SK-N-DZ (cell line): ENCODE data around the gene AGPAT1.
"Not testable (repeated sequence)": the region's sequence is repeated elsewhere in the genome, so short reads cannot be mapped to it uniquely, and the experiment has no call there.

Source experiments
- DNase-seq: peaks from one replicate; pipeline ENCODE4 v3.0.0-alpha.2; 2015; ENCODE audit warnings: low spot score

Gene AGPAT1

GRCh38 chr6:32148289-32149091 lies 27.4 kb downstream of the AGPAT1 start:
- no peak for DNase-seq

DNA sequence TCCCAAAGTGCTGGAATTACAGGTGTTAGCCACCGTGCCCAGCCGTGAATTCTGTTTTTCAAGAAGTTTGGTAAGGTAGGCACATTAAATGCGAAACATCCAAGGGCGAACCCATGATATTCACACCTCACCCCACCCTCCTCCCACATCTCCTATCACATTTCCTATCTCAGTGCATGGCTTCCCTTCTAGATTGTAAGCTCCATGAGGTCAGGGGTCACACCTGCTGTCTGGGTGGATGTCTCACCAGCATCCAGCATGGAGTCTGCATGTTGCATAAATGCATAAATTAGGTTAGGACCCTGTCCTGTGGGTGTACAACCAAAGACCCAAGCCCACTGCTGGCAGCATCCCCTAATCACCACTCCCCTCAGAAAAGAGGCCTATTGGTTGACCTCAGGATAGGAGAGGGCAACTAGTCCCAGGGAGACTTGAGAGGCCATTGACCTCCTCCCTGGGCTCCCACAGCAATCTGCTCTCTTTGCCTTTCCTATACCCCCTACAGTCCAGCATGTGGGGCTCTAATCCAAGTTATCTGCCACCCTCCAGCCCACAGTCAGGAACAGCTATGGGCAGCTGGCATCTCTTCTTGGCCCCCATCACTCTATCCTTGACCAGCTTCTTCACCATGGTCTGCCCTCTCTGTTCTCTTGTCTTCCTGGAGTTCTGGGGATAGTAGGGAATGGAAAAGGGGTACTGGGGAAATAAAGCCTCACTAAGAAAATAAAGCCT lies 28.3 kb downstream of the AGPAT1 start:
- DNase-seq = no peak

GRCh38 chr6:32146687-32147086 lies 29.2 kb downstream of the AGPAT1 start:
- no peak for DNase-seq

DNA sequence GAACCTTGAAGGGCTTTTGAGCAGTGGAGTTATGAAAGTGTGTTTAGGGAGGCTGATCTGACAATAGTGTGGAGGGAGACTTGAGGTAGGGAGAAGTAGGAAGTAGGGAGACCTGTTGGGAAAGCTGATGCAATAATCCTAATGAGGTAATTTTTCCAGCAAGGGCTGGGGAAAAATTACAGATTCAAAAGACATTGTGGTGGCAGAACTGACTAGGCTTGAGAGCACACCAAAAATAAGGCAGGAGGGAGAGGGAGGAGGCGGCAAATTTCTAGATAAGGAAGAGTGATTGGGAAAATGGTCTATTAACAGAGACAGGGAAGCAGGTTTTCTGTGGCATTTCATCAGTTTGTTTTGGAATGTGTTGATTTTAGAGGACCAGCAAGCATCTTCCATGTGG lies 29.6 kb downstream of the AGPAT1 start:
- DNase-seq = no peak

- DNase-seq = not testable (repeated sequence)
Observed at GRCh38 chr6:32144238-32144637, 31.6 kb downstream of the AGPAT1 start.

GRCh38 chr6:32140420-32141046 lies 35.4 kb downstream of the AGPAT1 start:
- DNase-seq = no peak

GRCh38 chr6:32139590-32139989 lies 36.3 kb downstream of the AGPAT1 start:
- DNase-seq = no peak

- no peak for DNase-seq
Observed at GRCh38 chr6:32137454-32137853, 38.4 kb downstream of the AGPAT1 start.

- DNase-seq = no peak
Observed at GRCh38 chr6:32133786-32134185, 42.1 kb downstream of the AGPAT1 start.

- DNase-seq = no peak
Observed at GRCh38 chr6:32132110-32132509, 43.8 kb downstream of the AGPAT1 start.

- no peak for DNase-seq
Observed at GRCh38 chr6:32131439-32131948, 44.4 kb downstream of the AGPAT1 start.

DNA sequence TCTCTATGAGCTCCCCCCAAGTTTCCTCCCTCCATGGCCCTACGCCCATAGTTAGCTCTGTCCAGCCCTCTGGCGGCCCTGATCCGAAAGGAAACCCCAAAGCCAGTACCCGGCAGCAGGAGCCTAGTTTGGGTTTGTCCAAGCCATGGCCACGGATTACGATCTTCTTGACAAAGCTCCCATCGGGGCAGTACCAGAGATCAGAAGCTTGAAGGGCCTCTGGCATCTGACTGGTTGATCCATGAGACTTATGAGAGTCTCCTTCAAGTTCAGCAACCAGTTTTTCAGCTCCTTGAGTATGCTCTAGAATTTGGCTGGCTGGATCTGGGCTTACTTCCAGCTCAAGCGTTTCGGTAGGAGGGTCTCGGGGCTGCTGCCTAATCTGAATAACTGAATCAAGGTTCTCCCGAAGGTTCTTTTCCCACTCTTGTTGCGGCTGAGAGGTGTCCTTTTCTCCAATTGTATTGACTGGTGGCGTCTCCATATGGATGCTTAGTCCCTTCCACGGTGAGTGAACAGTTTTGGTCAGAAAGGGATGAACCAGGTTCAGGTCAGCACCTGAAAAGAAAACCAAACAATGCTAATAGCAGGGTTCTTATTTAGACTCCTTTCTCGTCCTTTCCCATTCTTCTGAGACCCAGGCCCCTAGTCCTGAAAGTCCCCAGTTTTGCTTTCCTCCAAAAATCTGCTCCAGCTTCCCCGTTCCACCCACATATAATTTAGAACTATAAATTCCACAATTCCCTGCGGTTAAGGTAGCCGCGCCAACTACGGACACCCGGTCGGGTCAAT lies 46.4 kb downstream of the AGPAT1 start:
- DNase-seq = no peak

GRCh38 chr6:32128751-32129296 lies 47.1 kb downstream of the AGPAT1 start:
- no peak for DNase-seq

GRCh38 chr6:32127717-32128592 lies 47.9 kb downstream of the AGPAT1 start, which contains the start of gene ATF6B:
ATF6B (minus strand) TSS chr6:32128246; CDS start chr6:32128207, 39 bp downstream.
- DNase-seq = peak; percentile 100

GRCh38 chr6:32127409-32127716 lies 48.5 kb downstream of the AGPAT1 start:
- DNase-seq = no peak

DNA sequence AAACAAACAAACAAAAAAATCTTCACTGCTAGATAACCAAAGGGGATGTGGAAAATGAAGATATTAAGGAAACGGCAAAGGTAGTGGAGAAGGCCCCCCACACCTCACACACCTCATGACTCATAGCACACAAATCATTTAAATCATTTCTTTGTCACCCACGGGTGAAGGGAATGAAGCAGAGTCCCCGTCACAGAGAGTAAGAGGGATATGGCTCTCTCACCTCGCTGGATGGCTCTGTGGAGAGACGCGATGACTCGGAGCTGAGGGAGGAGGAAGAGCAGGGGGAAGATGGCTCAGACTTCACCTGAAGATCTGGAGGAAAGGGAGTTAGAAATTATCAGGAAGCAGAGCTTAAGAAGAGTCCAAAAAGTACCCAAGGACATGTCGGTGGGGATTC lies 49.0 kb downstream of the AGPAT1 start:
- DNase-seq = no peak

- no peak for DNase-seq
Observed at GRCh38 chr6:32123681-32124080, 52.2 kb downstream of the AGPAT1 start.

- DNase-seq = no peak
Observed at GRCh38 chr6:32120573-32121059, 55.3 kb downstream of the AGPAT1 start.

DNA sequence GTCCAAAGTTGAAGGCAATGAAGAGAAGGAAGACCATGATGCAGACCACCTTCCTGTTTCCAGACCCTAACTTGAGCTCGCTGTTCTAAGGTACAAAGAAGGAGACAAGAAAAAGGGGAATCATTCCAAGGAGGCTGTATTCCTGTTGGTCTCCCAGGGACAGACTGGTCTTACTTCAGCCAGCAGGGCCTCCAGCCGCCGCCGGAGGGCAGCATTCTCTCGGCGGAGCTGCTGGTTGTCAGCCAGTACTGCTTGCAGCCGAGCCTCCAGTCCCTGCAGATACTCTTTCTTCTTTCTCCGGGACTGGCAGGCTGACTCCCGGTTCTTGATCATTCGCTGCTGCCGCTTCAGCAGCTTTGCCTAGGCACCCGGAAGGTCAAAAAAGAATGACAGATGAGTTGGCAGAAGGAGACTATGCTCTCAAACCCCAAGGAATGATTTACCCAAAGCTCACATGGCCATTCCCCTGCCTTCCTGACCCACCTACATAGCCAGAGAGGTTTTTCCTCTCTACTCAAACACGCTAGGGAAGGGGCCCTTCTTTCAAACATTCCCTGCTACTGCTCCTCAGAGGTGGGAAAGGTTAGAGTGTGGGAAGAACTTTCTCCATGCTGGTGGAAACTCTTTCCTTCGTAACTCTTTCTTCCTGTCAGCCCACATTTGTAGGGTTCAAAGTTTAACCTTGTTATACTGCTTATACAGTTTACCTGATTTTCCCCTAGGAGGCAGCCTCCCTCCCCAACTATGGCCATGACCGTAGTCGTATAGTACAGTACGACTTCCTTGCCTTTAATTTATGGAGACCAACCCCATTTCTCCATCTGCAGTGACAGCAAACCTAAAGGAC lies 56.9 kb downstream of the AGPAT1 start:
- peak; percentile 73 for DNase-seq
